ENCODE results near the gene OTOG.
"Not testable (repeated sequence)": the region's sequence is repeated elsewhere in the genome, so short reads cannot be mapped to it uniquely, and the experiment has no call there.

The OTOG gene

DNA sequence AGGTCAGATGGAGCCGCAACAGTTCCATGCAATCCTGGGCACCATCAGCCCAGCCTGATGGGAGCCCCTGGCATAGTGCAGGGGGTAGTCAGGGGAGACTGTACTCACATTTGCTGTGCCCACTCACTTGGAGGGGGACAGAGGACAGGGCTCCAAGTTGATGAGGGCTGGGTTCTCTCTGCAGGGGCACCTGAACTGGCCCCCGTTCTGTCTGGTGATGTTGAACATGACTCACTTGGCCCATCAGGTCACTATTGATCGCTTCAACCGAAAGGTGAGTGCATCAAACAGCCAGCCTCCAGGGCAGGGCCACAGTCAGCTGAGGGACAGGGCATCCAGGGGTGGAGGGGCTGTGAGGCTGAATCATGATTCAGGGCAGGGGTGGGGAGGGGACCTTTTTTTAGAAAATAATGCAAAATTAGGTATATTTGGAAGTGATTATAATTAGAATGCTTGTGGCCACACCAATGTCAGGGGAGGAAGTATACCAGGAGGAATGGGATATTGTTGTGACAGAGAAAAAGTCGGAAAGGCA is 66.4 kb downstream of the OTOG start:
- Mint-ChIP-seq H3K27ac (no peak overlapping the region), H3K36me3 (ENCODE audit: low read depth) (no peaks in the 10 kb centered on the region), H3K4me1 (peaks cover 5% of the 10 kb centered on the region), H3K27me3 (ENCODE audit: low read depth, poor library complexity) (peaks cover 41% of the 10 kb centered on the region), H3K9me3 (peaks cover 13% of the 10 kb centered on the region), H3K4me3 (no peak overlapping the region)
- no peak for DNase-seq
- TF ChIP-seq, protein P1, sequence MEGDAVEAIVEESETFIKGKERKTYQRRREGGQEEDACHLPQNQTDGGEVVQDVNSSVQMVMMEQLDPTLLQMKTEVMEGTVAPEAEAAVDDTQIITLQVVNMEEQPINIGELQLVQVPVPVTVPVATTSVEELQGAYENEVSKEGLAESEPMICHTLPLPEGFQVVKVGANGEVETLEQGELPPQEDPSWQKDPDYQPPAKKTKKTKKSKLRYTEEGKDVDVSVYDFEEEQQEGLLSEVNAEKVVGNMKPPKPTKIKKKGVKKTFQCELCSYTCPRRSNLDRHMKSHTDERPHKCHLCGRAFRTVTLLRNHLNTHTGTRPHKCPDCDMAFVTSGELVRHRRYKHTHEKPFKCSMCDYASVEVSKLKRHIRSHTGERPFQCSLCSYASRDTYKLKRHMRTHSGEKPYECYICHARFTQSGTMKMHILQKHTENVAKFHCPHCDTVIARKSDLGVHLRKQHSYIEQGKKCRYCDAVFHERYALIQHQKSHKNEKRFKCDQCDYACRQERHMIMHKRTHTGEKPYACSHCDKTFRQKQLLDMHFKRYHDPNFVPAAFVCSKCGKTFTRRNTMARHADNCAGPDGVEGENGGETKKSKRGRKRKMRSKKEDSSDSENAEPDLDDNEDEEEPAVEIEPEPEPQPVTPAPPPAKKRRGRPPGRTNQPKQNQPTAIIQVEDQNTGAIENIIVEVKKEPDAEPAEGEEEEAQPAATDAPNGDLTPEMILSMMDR (IDR thresholded peaks at IDR 0.05), result no peak

DNA sequence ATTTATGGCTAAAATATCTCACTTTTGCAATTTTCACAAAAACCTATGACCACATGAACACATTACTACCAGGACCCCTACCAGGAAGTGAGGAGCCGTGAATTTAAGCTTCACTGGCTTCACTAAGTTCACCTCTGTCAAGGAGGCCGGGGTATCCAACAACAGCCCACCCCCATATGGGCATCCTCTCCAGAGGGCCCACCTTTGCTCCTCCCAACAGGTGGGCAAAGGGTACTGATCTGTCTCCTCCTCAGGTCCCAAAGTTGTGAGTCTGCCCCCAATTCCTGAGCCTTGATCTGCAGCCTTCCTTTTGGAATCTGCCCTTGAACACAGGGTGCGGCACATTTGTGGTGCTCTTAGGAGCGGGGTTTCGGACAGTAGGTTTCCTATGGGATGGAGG is 66.9 kb downstream of the OTOG start:
- TF ChIP-seq, protein P1 (IDR thresholded peaks at IDR 0.05), result no peak
- no peak overlapping the region for H3K27ac Mint-ChIP-seq
- H3K27me3 Mint-ChIP-seq (ENCODE audit: low read depth, poor library complexity), result peaks cover 41% of the 10 kb centered on the region
- no peak for DNase-seq
- peaks cover 15% of the 10 kb centered on the region for H3K9me3 Mint-ChIP-seq
- no peaks in the 10 kb centered on the region for H3K36me3 Mint-ChIP-seq (ENCODE audit: low read depth)
- no peak overlapping the region for H3K4me3 Mint-ChIP-seq
- H3K4me1 Mint-ChIP-seq, result peaks cover 5% of the 10 kb centered on the region

DNA sequence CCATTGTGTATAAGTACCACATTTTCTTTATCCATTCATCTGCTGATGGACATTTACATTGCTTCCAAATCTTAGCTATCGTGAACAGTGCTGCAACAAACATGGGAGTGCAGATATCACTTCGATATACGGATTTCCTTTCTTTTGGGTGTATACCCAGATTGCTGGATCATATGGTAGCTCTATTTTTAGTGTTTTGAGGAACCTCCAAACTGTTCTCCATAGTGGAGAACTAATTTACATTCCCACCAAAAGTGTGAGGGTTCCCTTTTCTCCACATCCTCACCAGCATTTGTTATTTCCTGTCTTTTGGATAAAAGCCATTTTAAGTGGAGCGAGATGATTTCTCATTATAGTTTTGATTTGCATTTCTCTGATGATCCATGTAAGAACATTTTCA is 75.7 kb downstream of the OTOG start:
- Mint-ChIP-seq H3K36me3 (ENCODE audit: low read depth) (peaks cover 16% of the 10 kb centered on the region), H3K27me3 (ENCODE audit: low read depth, poor library complexity) (peaks cover 70% of the 10 kb centered on the region), H3K9me3 (peaks cover 75% of the 10 kb centered on the region)
- H3K4me3 Mint-ChIP-seq, H3K4me1 Mint-ChIP-seq, H3K27ac Mint-ChIP-seq, DNase-seq: not testable (repeated sequence)

DNA sequence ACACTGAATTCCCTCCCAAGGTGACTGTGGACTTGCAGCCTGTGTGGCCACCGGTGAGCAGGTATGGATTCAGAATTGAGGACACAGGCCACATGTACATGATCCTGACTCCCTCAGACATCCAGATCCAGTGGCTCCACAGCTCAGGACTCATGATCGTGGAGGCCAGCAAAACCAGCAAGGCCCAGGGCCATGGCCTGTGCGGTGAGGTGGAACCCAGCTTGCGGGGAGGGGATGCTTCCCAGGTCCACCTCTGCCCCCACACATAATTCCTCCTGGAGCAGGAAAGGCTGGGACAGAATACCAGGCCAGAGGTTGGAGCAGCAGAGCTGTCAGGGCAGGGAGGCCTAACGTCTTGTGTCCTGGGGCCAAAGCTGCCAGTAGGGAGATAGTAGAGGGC is 82.1 kb downstream of the OTOG start:
- TF ChIP-seq, protein P1 (IDR thresholded peaks at IDR 0.05), result no peak
- H3K27me3 Mint-ChIP-seq (ENCODE audit: low read depth, poor library complexity), result peaks cover 65% of the 10 kb centered on the region
- no peak overlapping the region for H3K27ac Mint-ChIP-seq
- no peak overlapping the region for H3K4me3 Mint-ChIP-seq
- peaks cover 29% of the 10 kb centered on the region for H3K9me3 Mint-ChIP-seq
- no peak for DNase-seq
- peaks cover 23% of the 10 kb centered on the region for H3K4me1 Mint-ChIP-seq
- no peaks in the 10 kb centered on the region for H3K36me3 Mint-ChIP-seq (ENCODE audit: low read depth)

DNA sequence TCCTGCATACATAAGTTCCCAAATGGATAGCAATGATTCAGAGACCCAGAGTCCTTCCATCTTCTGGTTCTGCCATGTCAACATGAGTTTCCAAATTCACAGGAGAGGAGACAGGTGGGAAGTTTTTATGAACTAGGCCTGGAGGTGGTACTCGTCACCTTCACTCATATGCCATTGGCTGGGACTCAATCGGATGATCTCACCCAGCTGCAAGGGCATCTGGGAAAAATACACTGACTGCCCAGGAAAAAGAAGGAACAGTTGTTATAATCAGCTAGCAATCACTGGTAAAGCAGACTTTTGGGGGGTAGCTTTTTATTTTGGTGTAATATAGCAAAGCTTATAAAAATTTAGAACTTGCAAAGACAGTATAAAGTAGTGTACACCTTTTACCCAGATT is 83.9 kb downstream of the OTOG start:
- Mint-ChIP-seq H3K4me3 (no peak overlapping the region), H3K27ac (no peak overlapping the region), H3K4me1 (peaks cover 33% of the 10 kb centered on the region), H3K27me3 (ENCODE audit: low read depth, poor library complexity) (peaks cover 46% of the 10 kb centered on the region), H3K36me3 (ENCODE audit: low read depth) (no peaks in the 10 kb centered on the region), H3K9me3 (peaks cover 13% of the 10 kb centered on the region)
- TF ChIP-seq, protein P1 (IDR thresholded peaks at IDR 0.05), result no peak
- no peak for DNase-seq

DNA sequence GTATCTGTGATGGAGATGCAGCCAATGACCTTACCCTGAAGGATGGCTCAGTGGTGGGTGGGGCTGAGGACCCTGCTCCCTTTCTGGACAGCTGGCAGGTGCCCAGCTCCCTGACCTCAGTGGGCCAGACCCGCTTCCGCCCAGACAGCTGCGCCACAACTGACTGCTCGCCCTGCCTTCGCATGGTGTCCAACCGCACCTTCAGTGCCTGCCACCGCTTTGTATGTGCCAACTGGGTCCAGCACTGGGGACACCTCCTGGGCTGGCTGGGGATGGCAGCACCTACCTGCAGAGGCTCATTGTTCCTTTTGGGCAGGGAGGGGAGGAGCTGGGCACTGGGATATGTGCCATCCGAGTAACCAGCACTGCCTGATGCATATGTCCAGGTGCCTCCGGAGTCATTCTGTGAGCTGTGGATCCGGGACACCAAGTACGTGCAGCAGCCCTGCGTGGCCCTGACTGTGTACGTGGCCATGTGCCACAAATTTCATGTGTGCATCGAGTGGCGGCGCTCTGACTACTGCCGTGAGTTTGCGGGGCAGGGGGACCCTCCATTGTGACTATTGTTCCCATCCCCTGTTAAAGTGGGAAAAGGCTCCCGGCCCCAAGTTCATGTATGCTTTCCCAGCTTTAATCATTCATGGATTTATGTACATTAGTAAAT is 84.8 kb downstream of the OTOG start:
- H3K4me1 Mint-ChIP-seq, result peaks cover 33% of the 10 kb centered on the region
- no peak overlapping the region for H3K27ac Mint-ChIP-seq
- H3K27me3 Mint-ChIP-seq (ENCODE audit: low read depth, poor library complexity), result peaks cover 37% of the 10 kb centered on the region
- H3K36me3 Mint-ChIP-seq (ENCODE audit: low read depth), result no peaks in the 10 kb centered on the region
- DNase-seq, result no peak
- TF ChIP-seq, protein P1 (IDR thresholded peaks at IDR 0.05), result no peak
- H3K4me3 Mint-ChIP-seq, result no peak overlapping the region
- peaks cover 7% of the 10 kb centered on the region for H3K9me3 Mint-ChIP-seq

All from nephron progenitor cell (in vitro differentiated cells).